Stimulated activated naive CD8-positive, alpha-beta T cell treated with anti-CD3 and anti-CD28 coated beads, Interleukin-15, Interleukin-2, amounts not matched to agents 100 U/mL and 50 U/mL, for 24 hours (primary cell): ENCODE results near the gene PDXDC1.
A peak's percentile ranks its signal among the peaks of the same experiment; 100 is the strongest.
"Not testable (repeated sequence)": the region's sequence is repeated elsewhere in the genome, so short reads cannot be mapped to it uniquely, and the experiment has no call there.

Experiments used
- ATAC-seq: fragments of 150-1000 bp; cut with Tn5 transposase; one replicate; pipeline ENCODE4 v1.10.0; 2021
- DNase-seq: peaks from one replicate; pipeline ENCODE4 v3.0.0; 2021

Gene PDXDC1

GRCh38 chr16:15015671-15016070 lies 40.8 kb downstream of the PDXDC1 start:
- ATAC-seq, DNase-seq: not testable (repeated sequence)

- ATAC-seq, DNase-seq: not testable (repeated sequence)
Observed at GRCh38 chr16:15016354-15016753, 41.5 kb downstream of the PDXDC1 start.

GRCh38 chr16:15016951-15017580 lies 42.2 kb downstream of the PDXDC1 start:
- DNase-seq, ATAC-seq: not testable (repeated sequence)

- DNase-seq = not testable (repeated sequence)
Observed at GRCh38 chr16:15021429-15021828, 46.6 kb downstream of the PDXDC1 start.

DNA sequence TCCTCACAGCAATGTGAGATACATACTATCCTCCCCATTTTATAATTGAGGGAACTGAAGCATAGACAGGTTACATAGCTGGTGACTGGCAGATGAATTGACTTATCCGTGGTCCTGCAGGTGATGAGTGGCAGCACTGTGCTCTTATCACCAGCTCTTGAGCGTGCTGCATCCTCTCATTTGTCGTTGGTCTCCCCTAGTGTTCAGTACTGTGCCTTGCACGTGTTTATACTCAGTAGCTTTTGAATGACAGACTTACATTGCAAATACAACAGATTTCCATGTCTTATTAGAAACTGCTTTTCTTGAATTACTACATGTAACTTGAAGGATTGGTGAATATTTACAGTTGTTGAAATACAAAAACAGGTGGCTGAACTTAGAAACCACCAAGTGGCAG lies 47.4 kb downstream of the PDXDC1 start:
- peak; percentile 86 for ATAC-seq
- DNase-seq = not testable (repeated sequence)

More at GRCh38 chr16:15021429-15021828, 46.6 kb downstream of the PDXDC1 start:
- ATAC-seq = not testable (repeated sequence)

DNA sequence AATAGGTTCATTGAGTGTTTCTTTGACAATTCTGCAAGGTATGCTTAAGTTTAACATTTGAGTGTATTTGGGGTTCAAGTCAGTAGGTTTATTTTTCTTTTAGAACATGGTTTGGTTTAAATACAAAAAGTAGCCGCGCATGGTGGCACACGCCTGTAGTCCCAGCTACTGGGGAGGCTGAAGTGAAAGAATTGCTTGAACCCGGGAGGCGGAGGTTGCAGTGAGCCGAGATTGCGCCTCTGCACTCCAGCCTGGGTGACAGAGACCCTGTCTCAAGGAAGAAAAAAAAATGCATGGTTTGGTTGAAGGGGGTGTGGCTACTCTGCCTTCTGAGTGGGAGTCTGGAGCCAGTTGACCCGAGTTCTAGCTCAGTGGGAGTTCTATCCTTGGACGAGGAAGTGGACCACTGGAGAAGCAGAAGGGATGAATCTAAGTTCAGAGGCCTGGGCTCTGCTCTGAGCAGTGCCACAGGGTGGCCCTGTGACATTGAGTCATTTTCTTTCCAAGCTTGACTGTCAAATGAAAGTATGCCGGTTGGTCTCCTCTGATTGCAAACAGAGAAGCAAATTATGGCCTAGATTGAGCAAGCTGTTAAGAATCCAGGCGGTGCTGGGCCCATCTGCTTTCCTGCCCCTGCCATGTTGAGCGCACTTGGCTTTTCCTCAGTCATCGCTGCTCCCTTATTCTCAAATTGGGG lies 48.7 kb downstream of the PDXDC1 start:
- DNase-seq, ATAC-seq: not testable (repeated sequence)

GRCh38 chr16:15024858-15025199 lies 50.0 kb downstream of the PDXDC1 start:
- not testable (repeated sequence) for ATAC-seq, DNase-seq

- not testable (repeated sequence) for ATAC-seq, DNase-seq
Observed at GRCh38 chr16:15025234-15025951, 50.6 kb downstream of the PDXDC1 start.

GRCh38 chr16:15027051-15027450 lies 52.2 kb downstream of the PDXDC1 start:
- ATAC-seq, DNase-seq: not testable (repeated sequence)

DNA sequence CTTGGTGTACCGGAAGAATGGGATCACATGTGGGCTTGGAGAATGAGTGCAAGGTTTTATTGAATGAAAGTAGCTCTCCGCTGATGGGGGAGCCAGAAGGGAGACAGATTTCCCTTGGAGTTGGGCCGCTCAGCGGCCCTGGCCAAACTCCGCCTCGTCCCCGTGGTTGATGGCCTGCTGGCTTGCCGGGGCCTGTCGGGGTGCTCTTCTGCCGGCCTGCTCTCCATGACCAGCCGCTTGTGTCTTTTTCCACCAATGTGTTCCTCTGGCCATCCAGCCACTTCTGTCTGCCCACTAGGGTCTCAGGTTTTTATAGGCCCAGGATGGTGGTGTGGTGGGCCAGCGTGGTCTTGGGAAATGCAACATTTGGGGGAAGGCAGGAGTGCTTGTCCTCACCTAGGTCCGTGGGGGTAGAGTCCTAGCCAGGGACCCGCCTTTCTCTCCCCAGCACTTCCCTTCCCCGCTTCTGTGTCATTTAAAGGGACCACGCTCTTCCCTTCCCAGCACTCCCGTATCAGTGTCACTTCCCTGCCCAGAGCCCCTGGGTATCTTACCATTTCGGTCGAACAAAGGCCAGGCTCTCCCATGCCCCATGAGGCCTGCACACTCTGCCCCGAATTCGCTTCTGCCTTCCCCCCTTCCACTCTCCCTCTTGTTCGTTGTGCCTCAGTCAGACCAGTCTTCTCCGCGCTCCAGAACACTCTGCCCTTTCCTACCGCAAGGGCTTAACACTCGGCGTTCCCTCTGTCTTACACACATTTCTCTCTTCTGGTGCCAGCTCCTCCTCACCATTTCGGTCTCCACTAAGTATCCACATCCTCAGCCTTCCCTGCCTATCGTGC lies 52.9 kb downstream of the PDXDC1 start:
- ATAC-seq, DNase-seq: not testable (repeated sequence)

- ATAC-seq, DNase-seq: not testable (repeated sequence)
Observed at GRCh38 chr16:15028345-15028715, 53.5 kb downstream of the PDXDC1 start.

- not testable (repeated sequence) for DNase-seq, ATAC-seq
Observed at GRCh38 chr16:15028801-15029698, 54.2 kb downstream of the PDXDC1 start.

GRCh38 chr16:15029749-15030148 lies 54.9 kb downstream of the PDXDC1 start:
- not testable (repeated sequence) for DNase-seq

DNA sequence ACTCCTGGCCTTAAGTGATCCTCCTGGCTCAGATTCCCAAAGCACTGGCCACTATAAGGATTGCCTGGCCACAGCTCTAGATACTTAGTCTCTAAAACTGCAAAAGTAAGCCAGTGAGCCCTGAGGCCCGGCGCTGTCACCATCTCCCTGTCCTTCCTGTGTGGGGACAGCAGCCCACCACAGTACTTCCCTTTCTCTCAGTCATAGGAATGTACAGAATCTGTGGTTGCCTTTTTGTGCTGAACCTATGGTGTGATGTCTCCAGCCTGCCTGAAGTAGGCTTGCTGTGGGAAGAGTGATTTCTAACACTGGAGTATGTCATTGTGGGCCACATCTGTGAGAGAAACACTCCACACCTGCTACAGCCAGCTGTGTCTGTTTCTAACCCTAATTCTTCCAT lies 56.4 kb downstream of the PDXDC1 start:
- DNase-seq (no peak), ATAC-seq (no peak)

More at GRCh38 chr16:15029749-15030148, 54.9 kb downstream of the PDXDC1 start:
- ATAC-seq = not testable (repeated sequence)

DNA sequence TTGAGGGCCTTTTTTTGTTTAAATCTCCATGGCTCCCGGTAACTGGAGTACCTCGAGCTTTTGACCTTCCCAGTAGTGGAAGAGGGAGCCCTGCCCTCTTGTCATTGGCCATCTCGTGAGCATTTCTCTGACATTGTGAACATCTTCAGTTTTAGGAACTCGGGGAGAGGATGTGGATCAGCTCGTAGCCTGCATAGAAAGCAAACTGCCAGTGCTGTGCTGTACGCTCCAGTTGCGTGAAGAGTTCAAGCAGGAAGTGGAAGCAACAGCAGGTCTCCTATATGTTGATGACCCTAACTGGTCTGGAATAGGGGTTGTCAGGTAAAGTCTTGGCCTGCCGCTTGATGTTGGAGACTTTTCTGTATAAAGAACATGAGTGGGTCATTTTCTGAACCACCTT lies 56.8 kb downstream of the PDXDC1 start:
- ATAC-seq (no peak), DNase-seq (no peak)

DNA sequence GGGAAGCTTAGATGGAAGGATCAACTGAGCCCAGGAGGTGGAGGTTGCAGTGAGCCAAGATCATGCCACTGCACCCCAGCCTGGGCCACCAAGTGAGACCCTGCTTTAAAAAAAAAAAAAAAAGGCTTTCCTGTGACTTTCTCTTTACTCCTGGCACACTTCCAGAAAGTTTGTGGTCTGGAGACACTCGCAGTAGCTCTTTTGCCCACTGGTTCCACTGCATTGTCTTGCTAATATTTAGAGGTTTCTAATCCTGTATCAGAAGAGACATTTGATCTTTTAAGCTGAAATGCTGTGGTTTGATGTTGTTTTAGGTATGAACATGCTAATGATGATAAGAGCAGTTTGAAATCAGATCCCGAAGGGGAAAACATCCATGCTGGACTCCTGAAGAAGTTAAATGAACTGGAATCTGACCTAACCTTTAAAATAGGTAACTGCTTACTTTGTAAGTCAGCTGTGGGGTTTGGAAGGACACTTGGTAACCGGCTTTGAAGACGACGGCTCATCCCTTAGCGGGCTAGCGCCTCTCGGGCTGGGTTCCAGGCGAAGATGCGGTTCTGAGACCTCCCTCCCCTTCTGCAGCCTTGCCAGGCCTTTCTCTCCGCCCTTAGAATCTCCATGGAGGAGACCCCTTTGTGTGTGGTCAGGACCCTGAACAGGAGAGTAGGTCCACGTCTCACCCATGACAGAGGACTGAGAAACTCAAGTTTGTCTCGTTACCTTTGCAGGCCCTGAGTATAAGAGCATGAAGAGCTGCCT lies 57.9 kb downstream of the PDXDC1 start:
- ATAC-seq = no peak

DNA sequence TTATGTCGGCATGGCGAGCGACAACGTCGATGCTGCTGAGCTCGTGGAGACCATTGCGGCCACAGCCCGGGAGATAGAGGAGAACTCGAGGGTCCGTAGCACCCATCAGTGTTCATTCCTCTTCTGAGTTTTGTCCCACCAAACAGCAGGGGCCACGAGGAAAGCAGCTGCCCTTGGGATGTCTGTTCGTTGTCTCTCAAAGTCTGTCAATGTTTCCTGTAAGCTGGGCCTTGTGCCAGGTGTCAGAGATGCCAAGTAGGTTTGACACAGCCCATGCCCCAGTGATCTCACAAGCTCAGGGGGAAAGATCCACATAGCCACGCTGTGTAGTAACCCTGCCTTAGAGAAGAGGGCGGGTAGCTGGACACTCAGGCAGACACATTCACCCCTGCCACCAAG lies 58.5 kb downstream of the PDXDC1 start:
- ATAC-seq (no peak), DNase-seq (no peak)

More for the DNA sequence above, 57.9 kb downstream of the PDXDC1 start:
- no peak for DNase-seq

DNA sequence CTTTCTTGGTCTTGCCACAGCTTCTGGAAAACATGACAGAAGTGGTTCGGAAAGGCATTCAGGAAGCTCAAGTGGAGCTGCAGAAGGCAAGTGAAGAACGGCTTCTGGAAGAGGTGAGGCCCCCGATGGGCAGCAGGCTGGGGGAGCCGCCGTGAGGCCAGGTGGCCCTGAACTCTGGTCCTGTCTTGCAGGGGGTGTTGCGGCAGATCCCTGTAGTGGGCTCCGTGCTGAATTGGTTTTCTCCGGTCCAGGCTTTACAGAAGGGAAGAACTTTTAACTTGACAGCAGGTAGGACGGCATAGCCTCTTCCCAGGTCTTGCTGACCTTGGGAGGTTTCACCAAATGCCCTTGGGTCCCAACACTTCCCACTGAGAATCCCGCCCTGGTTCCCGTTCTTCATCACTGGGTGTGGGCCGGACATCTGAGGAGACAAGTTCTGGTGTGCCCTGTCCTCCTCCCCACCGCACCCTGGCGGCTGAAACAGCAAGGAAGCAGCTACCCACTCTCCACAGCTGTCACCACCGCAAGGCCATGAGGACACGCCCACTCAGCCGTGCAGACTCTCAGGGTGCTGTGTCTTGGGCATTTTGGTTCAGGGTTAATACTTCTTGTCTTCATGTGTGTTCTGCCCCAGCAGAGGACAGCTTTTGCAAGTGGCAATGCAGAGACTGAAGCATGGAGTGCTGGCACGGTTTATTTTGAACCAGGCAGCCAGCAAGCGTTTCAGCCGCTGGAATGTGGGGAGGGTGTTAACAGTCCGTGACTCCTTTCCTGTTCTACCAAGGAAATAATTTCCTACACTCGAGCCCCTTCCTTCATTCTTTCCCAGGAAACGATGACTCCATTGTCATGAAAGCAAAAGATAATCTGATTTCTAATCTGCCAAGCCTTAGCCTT lies 59.7 kb downstream of the PDXDC1 start:
- no peak for ATAC-seq
- no peak for DNase-seq

DNA sequence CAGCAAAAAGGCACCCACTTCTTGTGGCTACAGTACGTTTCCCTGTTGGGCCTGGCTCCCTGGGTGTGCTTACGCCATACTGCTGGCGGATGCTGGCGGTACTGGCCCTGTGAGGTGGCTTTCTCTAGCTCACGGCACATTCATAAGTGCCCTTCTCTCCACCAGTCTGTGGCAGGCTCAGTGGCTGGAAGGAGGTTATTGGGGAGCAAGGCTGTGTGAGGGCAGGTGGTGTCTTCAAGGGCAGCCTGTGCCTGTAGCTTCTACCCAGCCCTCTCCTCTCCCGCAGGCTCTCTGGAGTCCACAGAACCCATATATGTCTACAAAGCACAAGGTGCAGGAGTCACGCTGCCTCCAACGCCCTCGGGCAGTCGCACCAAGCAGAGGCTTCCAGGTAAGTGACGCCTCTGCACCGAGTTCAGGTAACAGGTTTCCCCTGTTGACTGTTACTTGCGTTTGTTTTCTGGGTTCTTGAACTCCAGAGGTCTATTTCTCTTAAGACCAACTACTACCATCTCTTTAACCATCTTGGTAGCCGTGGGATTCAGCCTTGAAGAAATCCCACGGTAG lies 60.4 kb downstream of the PDXDC1 start:
- ATAC-seq (no peak), DNase-seq (no peak)
